ENCODE results near the gene IST1. TPM values are rescaled to one million over a fixed set of nuclear protein-coding genes. Genes with fewer than 3 reads are reported as not detected.

IST1 gene
- total and polyA plus RNA-seq, 2 donors (not counting 1 experiment from before 2014, with no cell fraction given) = 139 to 221 TPM

- Histone ChIP-seq H2AFZ (ENCODE audit: low read length) (no peak overlapping the region), H3K4me1 (ENCODE audit: control insufficient read depth, extremely low read depth, insufficient read depth, low read length) (peaks cover 3% of the 10 kb centered on the region), H3K4me3 (replicated peaks in 1 of 4; ENCODE audit: control extremely low read depth in 1 of 4, insufficient read depth in 1 of 4, low read depth in 3 of 4, low read length in 4 of 4) (peak overlapping the region; percentile 88 to 100 (median 96)), H3K4me2 (ENCODE audit: extremely low read depth, insufficient read depth, low read length) (peak overlapping the region; percentile 83), H3K27me3 (ENCODE audit: control insufficient read depth, insufficient read depth, low read length) (no peaks in the 10 kb centered on the region), H3K27ac (ENCODE audit: insufficient read depth, low read length) (peak overlapping the region; percentile 99), H3K79me2 (ENCODE audit: control insufficient read depth, insufficient read depth, low read length) (peaks cover 65% of the 10 kb centered on the region), H3K9ac (ENCODE audit: insufficient read depth, low read length) (no peak overlapping the region), H3K36me3 (ENCODE audit: control insufficient read depth, insufficient read depth, low read length) (no peaks in the 10 kb centered on the region), H4K20me1 (ENCODE audit: control insufficient read depth, extremely low read depth, insufficient read depth, low read length) (no peaks in the 10 kb centered on the region), H3K9me3 (ENCODE audit: control insufficient read depth, insufficient read depth, low read depth, low read length) (no peaks in the 10 kb centered on the region)
- TF ChIP-seq EZH2 (IDR thresholded peaks at IDR 0.05; ENCODE audit: low read length, missing control alignments) (no peak), CTCF (conservative IDR thresholded peaks at IDR 0.05 in 1 of 2, IDR thresholded peaks at IDR 0.05 in 1 of 2; ENCODE audit: low read depth in 1 of 2, low read length in 2 of 2) (no peak)
- no peak for DNase-seq (ENCODE audit: low read depth in 2 of 2)
These were observed 1.5 kb downstream of the IST1 start for GRCh38 chr16:71896764-71897368.

GRCh38 chr16:71899171-71899570, 3.8 kb downstream of the IST1 start:
- TF ChIP-seq EZH2 (IDR thresholded peaks at IDR 0.05; ENCODE audit: low read length, missing control alignments) (no peak), CTCF (conservative IDR thresholded peaks at IDR 0.05 in 1 of 2, IDR thresholded peaks at IDR 0.05 in 1 of 2; ENCODE audit: low read depth in 1 of 2, low read length in 2 of 2) (no peak)
- H3K4me3 ChIP-seq (replicated peaks in 1 of 4; ENCODE audit: control extremely low read depth in 1 of 4, insufficient read depth in 1 of 4, low read depth in 3 of 4, low read length in 4 of 4) = no peak overlapping the region
- no peaks in the 10 kb centered on the region for H3K36me3 ChIP-seq (ENCODE audit: control insufficient read depth, insufficient read depth, low read length)
- no peak overlapping the region for H3K4me2 ChIP-seq (ENCODE audit: extremely low read depth, insufficient read depth, low read length)
- H4K20me1 ChIP-seq (ENCODE audit: control insufficient read depth, extremely low read depth, insufficient read depth, low read length) = no peaks in the 10 kb centered on the region
- peaks cover 3% of the 10 kb centered on the region for H3K4me1 ChIP-seq (ENCODE audit: control insufficient read depth, extremely low read depth, insufficient read depth, low read length)
- H3K27me3 ChIP-seq (ENCODE audit: control insufficient read depth, insufficient read depth, low read length) = no peaks in the 10 kb centered on the region
- no peak overlapping the region for H2AFZ ChIP-seq (ENCODE audit: low read length)
- no peaks in the 10 kb centered on the region for H3K9me3 ChIP-seq (ENCODE audit: control insufficient read depth, insufficient read depth, low read depth, low read length)
- H3K27ac ChIP-seq (ENCODE audit: insufficient read depth, low read length) = no peak overlapping the region
- no peak overlapping the region for H3K9ac ChIP-seq (ENCODE audit: insufficient read depth, low read length)
- peaks cover 88% of the 10 kb centered on the region for H3K79me2 ChIP-seq (ENCODE audit: control insufficient read depth, insufficient read depth, low read length)
- no peak for DNase-seq (ENCODE audit: low read depth in 2 of 2)

GRCh38 chr16:71902656-71903365, 7.5 kb downstream of the IST1 start:
- no peaks in the 10 kb centered on the region for H3K27me3 ChIP-seq (ENCODE audit: control insufficient read depth, insufficient read depth, low read length)
- no peak overlapping the region for H3K9ac ChIP-seq (ENCODE audit: insufficient read depth, low read length)
- no peaks in the 10 kb centered on the region for H4K20me1 ChIP-seq (ENCODE audit: control insufficient read depth, extremely low read depth, insufficient read depth, low read length)
- H2AFZ ChIP-seq (ENCODE audit: low read length) = no peak overlapping the region
- no peak overlapping the region for H3K27ac ChIP-seq (ENCODE audit: insufficient read depth, low read length)
- no peak for DNase-seq (ENCODE audit: low read depth in 2 of 2)
- H3K4me1 ChIP-seq (ENCODE audit: control insufficient read depth, extremely low read depth, insufficient read depth, low read length) = no peaks in the 10 kb centered on the region
- TF ChIP-seq CTCF (conservative IDR thresholded peaks at IDR 0.05 in 1 of 2, IDR thresholded peaks at IDR 0.05 in 1 of 2; ENCODE audit: low read depth in 1 of 2, low read length in 2 of 2) (no peak), EZH2 (IDR thresholded peaks at IDR 0.05; ENCODE audit: low read length, missing control alignments) (no peak)
- no peaks in the 10 kb centered on the region for H3K36me3 ChIP-seq (ENCODE audit: control insufficient read depth, insufficient read depth, low read length)
- H3K79me2 ChIP-seq (ENCODE audit: control insufficient read depth, insufficient read depth, low read length) = peaks cover 100% of the 10 kb centered on the region
- no peaks in the 10 kb centered on the region for H3K9me3 ChIP-seq (ENCODE audit: control insufficient read depth, insufficient read depth, low read depth, low read length)
- H3K4me2 ChIP-seq (ENCODE audit: extremely low read depth, insufficient read depth, low read length) = no peak overlapping the region
- no peak overlapping the region for H3K4me3 ChIP-seq (replicated peaks in 1 of 4; ENCODE audit: control extremely low read depth in 1 of 4, insufficient read depth in 1 of 4, low read depth in 3 of 4, low read length in 4 of 4)

Data from fibroblast of lung (primary cell).